ENCODE data around the gene WNT16.

The WNT16 gene

GRCh38 chr7:121379930-121380329, 51.1 kb downstream of the WNT16 start:
- peaks cover 36% of the 10 kb centered on the region for H3K36me3 ChIP-seq (replicated peaks; ENCODE audit: low read depth, low read length)
- no peak overlapping the region for H3K9ac ChIP-seq (ENCODE audit: low read length)
- H2AFZ ChIP-seq (ENCODE audit: low read depth, low read length): no peak overlapping the region
- no peaks in the 10 kb centered on the region for H3K27me3 ChIP-seq (ENCODE audit: low read depth, low read length)
- H3K79me2 ChIP-seq (ENCODE audit: low read length): peaks cover 25% of the 10 kb centered on the region
- H3K4me1 ChIP-seq (ENCODE audit: low read length): peaks cover 37% of the 10 kb centered on the region
- H3K27ac ChIP-seq (ENCODE audit: low read length): no peak overlapping the region
- TF ChIP-seq CTCF (IDR thresholded peaks at IDR 0.05; ENCODE audit: low read depth, low read length) (no peak), EZH2phosphoT487 (IDR thresholded peaks at IDR 0.05; ENCODE audit: low read depth) (no peak)
- no peak overlapping the region for H3K4me2 ChIP-seq (ENCODE audit: low read length)
- no peaks in the 10 kb centered on the region for H3K9me3 ChIP-seq (ENCODE audit: insufficient read depth, low read length)
- no peak overlapping the region for H3K4me3 ChIP-seq (ENCODE audit: low read length)
- peaks cover 8% of the 10 kb centered on the region; the same call in 1 of the 2 replicates for H4K20me1 ChIP-seq (ENCODE audit: insufficient read depth, low read length)

- Histone ChIP-seq H3K4me3 (ENCODE audit: low read length) (no peak overlapping the region), H3K36me3 (replicated peaks; ENCODE audit: low read depth, low read length) (peaks cover 15% of the 10 kb centered on the region), H4K20me1 (ENCODE audit: insufficient read depth, low read length) (peaks cover 22% of the 10 kb centered on the region), H3K9ac (ENCODE audit: low read length) (no peak overlapping the region), H3K4me2 (ENCODE audit: low read length) (no peak overlapping the region), H3K27ac (ENCODE audit: low read length) (no peak overlapping the region), H2AFZ (ENCODE audit: low read depth, low read length) (no peak overlapping the region), H3K79me2 (ENCODE audit: low read length) (peaks cover 48% of the 10 kb centered on the region), H3K4me1 (ENCODE audit: low read length) (peaks cover 35% of the 10 kb centered on the region), H3K27me3 (ENCODE audit: low read depth, low read length) (no peaks in the 10 kb centered on the region), H3K9me3 (ENCODE audit: insufficient read depth, low read length) (no peaks in the 10 kb centered on the region)
- TF ChIP-seq CTCF (IDR thresholded peaks at IDR 0.05; ENCODE audit: low read depth, low read length): no peak
These were observed 53.7 kb downstream of the WNT16 start for GRCh38 chr7:121382473-121382872.

GRCh38 chr7:121383235-121383910, 54.6 kb downstream of the WNT16 start:
- TF ChIP-seq EZH2phosphoT487 (IDR thresholded peaks at IDR 0.05; ENCODE audit: low read depth): no peak
- no peak for TF ChIP-seq CTCF (IDR thresholded peaks at IDR 0.05; ENCODE audit: low read depth, low read length)
- Histone ChIP-seq H3K4me1 (ENCODE audit: low read length) (peaks cover 32% of the 10 kb centered on the region), H3K36me3 (replicated peaks; ENCODE audit: low read depth, low read length) (peaks cover 6% of the 10 kb centered on the region)

GRCh38 chr7:121384265-121384664, 55.5 kb downstream of the WNT16 start:
- no peaks in the 10 kb centered on the region for H3K9me3 ChIP-seq (ENCODE audit: insufficient read depth, low read length)
- peaks cover 32% of the 10 kb centered on the region for H3K4me1 ChIP-seq (ENCODE audit: low read length)
- H3K27me3 ChIP-seq (ENCODE audit: low read depth, low read length): no peaks in the 10 kb centered on the region
- TF ChIP-seq EZH2phosphoT487 (IDR thresholded peaks at IDR 0.05; ENCODE audit: low read depth): no peak
- no peak for TF ChIP-seq CTCF (IDR thresholded peaks at IDR 0.05; ENCODE audit: low read depth, low read length)
- H3K4me2 ChIP-seq (ENCODE audit: low read length): no peak overlapping the region
- H3K27ac ChIP-seq (ENCODE audit: low read length): no peak overlapping the region
- no peak overlapping the region for H3K9ac ChIP-seq (ENCODE audit: low read length)
- peaks cover 22% of the 10 kb centered on the region for H4K20me1 ChIP-seq (ENCODE audit: insufficient read depth, low read length)
- H3K79me2 ChIP-seq (ENCODE audit: low read length): peaks cover 66% of the 10 kb centered on the region
- H3K36me3 ChIP-seq (replicated peaks; ENCODE audit: low read depth, low read length): peaks cover 5% of the 10 kb centered on the region
- no peak overlapping the region for H3K4me3 ChIP-seq (ENCODE audit: low read length)
- no peak overlapping the region for H2AFZ ChIP-seq (ENCODE audit: low read depth, low read length)

More at GRCh38 chr7:121383235-121383910, 54.6 kb downstream of the WNT16 start:
- Histone ChIP-seq H3K4me2 (ENCODE audit: low read length) (no peak overlapping the region), H3K9me3 (ENCODE audit: insufficient read depth, low read length) (no peaks in the 10 kb centered on the region), H3K4me3 (ENCODE audit: low read length) (no peak overlapping the region), H4K20me1 (ENCODE audit: insufficient read depth, low read length) (peaks cover 22% of the 10 kb centered on the region), H3K27me3 (ENCODE audit: low read depth, low read length) (no peaks in the 10 kb centered on the region), H3K9ac (ENCODE audit: low read length) (no peak overlapping the region), H2AFZ (ENCODE audit: low read depth, low read length) (no peak overlapping the region), H3K27ac (ENCODE audit: low read length) (no peak overlapping the region), H3K79me2 (ENCODE audit: low read length) (peaks cover 57% of the 10 kb centered on the region)

Measured in OCI-LY3 (cell line).